Fibroblast of the aortic adventitia (primary cell): ENCODE data around the gene HPS5. TPM values are rescaled to one million over a fixed set of nuclear protein-coding genes. Genes with fewer than 3 reads are reported as not detected.
"Not testable (repeated sequence)": the region's sequence is repeated elsewhere in the genome, so short reads cannot be mapped to it uniquely, and the experiment has no call there.

ENCODE experiments used
- DNase-seq: peaks from one replicate; pipeline ENCODE4 v3.0.0-alpha.2; 2010; ENCODE audit warnings: low read depth
- H3K4me3 ChIP-seq: 2 replicates; pipeline ENCODE4 v1.5.1; 2011; ENCODE audit warnings: low read depth, mild to moderate bottlenecking, control low read depth, low read length, moderate library complexity
- CTCF ChIP-seq: IDR thresholded peaks from 2 replicates; pipeline ENCODE4 v1.5.1; 2011; ENCODE audit warnings: mild to moderate bottlenecking, low read length, control low read depth, inconsistent platforms; ENCODE audit not compliant: insufficient read depth
- total RNA-seq: library from RNA; depleted of rRNA; stranded (reverse); fragments of >200 nt; gene quantifications from 2 replicates; pipeline ENCODE4 v1.2.3, GENCODE V29; 2012; ENCODE audit warnings: low replicate concordance

Gene HPS5
- total RNA-seq, 1 donor: 32.3 TPM

GRCh38 chr11:18264677-18265555 lies 57.0 kb downstream of the HPS5 start:
- H3K4me3 ChIP-seq: no peak overlapping the region
- no peak for DNase-seq
- TF ChIP-seq CTCF: no peak

GRCh38 chr11:18264035-18264434 lies 57.9 kb downstream of the HPS5 start:
- no peak for DNase-seq
- no peak for TF ChIP-seq CTCF
- H3K4me3 ChIP-seq: no peak overlapping the region

- H3K4me3 ChIP-seq: not testable (repeated sequence)
- peak; percentile 25 for DNase-seq
These were observed 59.1 kb downstream of the HPS5 start for GRCh38 chr11:18262681-18263350.

- no peak overlapping the region for H3K4me3 ChIP-seq
- TF ChIP-seq CTCF: no peak
- DNase-seq: no peak
These were observed 60.2 kb downstream of the HPS5 start for GRCh38 chr11:18261721-18262120.

GRCh38 chr11:18259259-18259658 lies 62.7 kb downstream of the HPS5 start:
- TF ChIP-seq CTCF: no peak
- no peak for DNase-seq
- no peak overlapping the region for H3K4me3 ChIP-seq

- TF ChIP-seq CTCF: no peak
These were observed 67.1 kb downstream of the HPS5 start for GRCh38 chr11:18254781-18255361.

GRCh38 chr11:18253778-18254338 lies 68.1 kb downstream of the HPS5 start:
- TF ChIP-seq CTCF: no peak
- no peak for DNase-seq
- no peak overlapping the region for H3K4me3 ChIP-seq

More at GRCh38 chr11:18254781-18255361, 67.1 kb downstream of the HPS5 start:
- no peak for DNase-seq
- no peak overlapping the region for H3K4me3 ChIP-seq
